Umbilical cord (tissue), 2 donors: ENCODE measurements around the gene SERPINA6. TPM values are rescaled to one million over a fixed set of nuclear protein-coding genes. Genes with fewer than 3 reads are reported as not detected.
"Not testable (repeated sequence)": the region's sequence is repeated elsewhere in the genome, so short reads cannot be mapped to it uniquely, and the experiment has no call there.

Experiments
- DNase-seq: peaks from one replicate; pipeline ENCODE4 v3.0.0-alpha.2; 2015; ENCODE audit warnings: low spot score
- total RNA-seq: library from RNA; depleted of rRNA; stranded (reverse); fragments of >200 nt; gene quantifications from one replicate; pipeline ENCODE4 v1.2.3, GENCODE V29; 2014; ENCODE audit warnings: low replicate concordance; ENCODE audit not compliant: insufficient read depth

The SERPINA6 gene
- total RNA-seq, 1 donor from 2014 or later = 2.4 TPM

DNA sequence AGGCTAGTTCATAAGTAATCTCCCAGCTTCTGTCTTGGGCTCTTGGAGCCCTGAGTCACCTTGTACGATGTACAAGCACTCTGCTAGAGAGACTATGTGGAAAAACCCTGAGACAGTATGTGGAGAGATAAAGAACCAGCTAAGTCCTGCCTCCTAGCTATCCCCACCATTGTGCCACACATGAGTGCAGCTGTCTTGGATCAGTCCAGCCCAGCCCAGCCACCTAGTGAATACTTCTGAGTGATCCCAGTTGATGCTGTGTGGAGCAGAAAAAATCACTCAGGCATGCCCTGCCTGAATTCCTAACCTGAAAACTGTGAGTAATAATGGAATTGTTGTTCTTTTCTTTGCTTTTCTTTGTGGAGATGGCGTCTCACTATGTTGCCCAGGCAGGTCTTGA is 5.1 kb upstream of the SERPINA6 start:
- no peak for DNase-seq

DNA sequence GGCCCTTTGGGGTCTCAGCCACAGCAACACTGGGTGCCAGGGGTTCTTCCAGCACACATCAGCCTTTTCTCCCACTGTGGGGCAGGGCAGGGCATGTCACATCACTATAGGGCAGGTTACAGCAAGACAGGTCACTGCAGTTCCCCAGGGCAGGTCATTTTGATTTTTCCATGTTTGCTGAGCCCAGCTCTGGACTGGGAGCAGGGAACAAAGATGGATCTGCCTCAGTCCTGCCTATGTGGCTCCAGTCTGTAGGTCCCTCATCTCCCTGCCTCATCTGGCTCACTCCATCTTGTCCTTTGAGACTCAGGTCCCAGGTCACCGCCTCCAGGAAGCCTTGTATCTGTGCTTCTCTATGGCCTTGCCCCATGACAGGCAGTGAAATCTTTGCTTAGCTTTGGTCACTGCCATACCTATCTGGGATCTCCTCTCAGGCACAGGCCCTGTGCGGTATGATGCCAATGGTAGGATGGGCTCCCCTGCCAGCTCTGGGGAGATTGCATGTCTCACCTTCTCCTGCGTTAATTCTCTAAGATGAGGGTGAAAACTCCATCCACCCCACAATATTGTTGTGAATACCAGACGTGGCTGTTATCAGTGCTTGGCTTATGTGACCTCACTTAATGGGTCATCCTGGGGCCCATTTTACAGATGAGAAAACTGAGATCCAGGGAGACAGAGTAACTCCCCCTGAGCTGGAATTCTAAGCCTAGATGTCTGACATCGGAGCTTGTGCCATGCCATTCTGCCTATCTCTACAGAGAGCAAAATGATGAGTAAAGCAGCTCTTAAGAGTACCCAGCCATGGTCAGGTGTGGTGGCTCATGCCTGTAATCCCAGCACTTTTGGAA is 1.5 kb downstream of the SERPINA6 start:
- no peak for DNase-seq

DNA sequence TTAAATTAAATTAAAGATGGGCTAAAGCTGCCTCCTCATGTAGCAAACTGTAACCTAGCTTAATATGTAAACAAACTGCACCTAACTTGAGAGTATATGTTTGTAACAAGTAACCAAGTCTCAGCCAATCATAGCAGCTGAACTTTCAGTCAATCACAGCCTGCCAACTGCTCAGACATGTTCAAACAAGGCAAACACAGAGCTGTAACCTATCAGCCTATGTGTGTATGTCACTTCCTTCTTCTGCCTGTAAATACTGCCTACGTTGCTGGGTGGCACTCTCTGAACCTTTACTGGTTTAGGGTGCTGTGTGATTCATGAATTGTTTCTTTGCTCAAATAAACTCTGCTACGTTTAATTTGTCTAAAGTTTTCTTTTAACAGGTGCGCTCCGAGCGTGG is 2.9 kb downstream of the SERPINA6 start:
- DNase-seq = no peak

DNA sequence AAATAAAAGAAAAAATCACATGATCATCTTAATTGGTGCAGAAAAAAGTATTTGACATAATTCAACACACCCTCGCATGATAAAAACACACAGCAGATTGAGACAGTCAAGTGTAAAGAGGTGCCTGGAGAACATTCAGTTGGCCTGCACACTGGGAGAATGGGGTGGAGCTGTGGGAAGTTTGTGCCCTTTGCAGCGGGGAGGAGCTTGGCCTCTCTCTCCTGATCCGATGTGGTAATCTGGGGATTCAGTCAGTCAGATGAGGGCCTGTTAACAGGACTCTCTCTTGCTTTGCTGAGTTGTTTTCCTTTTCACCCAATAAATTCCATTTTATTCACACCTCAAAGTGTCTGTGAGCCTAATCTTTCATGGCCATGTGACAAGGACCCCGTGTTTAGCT is 5.9 kb downstream of the SERPINA6 start:
- peak; percentile 9 for DNase-seq

DNA sequence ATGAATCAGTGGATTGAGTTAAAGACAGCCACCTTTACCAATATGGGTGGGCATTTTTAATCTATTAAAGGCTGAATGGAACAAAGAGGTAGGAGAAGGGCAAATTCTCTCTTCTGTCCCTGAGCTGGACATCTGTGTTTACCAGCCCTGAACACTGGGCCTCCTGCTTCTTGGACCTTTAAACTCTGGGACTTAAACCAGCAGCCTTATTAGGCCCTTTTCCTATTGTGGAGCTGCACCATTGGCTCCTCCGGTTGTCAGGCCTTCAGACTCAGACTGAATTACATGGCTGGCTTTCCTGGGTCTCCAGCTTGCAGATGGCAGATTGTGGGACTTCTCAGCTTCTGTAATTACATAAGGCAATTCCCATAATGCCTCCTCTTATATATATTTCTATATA is 6.4 kb downstream of the SERPINA6 start:
- DNase-seq = no peak

DNA sequence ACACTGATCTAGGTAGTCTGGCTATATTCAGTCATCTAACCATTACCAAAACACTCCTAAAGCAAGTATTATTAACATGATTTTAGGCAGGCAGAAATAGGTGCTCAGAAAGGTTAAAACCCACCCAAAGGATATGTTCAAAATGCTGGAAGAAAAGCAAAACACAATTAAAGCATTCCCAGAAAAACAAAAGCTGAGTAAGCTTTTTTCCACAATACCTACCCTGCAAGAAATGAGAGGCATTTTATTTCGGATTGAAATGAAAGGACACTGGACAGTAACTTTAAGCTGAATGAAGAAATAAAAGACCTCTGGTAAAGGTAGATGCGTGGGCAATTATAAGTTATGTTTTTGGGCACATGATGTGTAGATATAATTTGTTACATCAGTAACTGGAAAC is 8.2 kb downstream of the SERPINA6 start:
- no peak for DNase-seq

DNA sequence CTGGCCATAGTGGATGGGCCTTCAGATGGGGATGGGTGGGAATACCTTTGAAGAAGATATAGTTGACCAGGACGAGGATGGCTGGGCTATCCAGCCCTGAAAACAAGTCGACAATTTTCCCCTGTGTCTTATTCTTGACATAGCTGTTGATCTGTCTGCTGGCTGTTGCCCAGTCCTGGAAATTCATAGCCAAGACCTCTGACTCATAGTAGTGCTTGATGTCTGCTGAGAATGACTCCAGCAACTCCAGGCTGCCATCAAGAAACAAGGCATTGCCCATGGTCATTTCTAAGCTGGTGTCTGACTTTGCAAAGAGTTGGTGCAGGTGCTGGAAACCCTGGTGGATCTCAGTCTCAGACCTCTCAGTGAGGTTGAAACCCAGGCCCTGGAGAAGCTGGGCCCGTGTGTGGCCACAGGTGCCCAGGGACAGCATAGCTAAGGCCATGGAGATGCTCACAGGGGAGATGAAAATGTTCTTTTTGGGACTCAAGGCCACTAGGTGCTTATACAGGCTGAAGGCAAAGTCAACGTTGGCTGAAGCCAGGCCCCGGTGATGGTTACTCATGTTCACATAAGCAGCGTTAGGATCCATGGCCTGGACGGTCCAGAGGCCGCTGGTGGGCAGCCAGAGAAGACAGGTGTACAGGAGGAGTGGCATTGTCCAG is 9.0 kb downstream of the SERPINA6 start:
- DNase-seq = no peak

DNA sequence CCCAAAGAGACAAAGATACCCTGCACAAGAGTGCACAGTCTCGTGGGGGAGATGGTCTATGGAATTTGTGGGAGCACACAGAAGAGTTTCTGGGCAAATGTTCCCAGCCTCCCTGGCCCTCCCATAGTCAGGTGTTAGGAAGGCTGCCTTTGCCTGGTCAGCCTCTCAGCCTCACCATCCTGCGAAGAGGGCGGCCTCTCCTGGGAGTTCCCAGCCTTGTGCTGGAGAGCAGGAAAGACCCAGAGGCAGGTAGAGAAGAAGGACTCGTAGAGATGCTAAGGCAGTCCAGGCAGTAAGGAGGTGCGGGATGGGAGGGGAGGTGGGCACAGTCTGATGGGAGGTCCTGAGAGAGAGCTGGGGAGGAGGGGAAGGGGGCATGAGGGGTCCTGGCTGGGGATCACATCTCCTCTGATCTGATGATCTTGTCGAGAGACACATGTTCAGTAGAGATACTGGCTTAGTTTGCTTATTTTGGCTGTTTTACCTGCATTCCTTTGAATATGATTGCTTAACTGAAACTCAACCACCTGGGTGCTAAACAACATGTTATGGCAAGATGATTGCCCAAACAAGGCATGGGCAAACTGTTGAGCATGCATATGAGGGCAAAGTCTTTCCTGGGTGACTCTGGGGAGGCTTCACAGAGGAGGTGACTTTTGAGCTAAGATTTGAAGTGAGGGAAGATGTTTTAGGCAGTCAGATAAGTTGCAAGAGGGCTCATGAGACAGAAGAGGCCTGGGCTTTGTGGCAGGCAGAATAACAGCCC is 10.5 kb downstream of the SERPINA6 start:
- DNase-seq = no peak

DNA sequence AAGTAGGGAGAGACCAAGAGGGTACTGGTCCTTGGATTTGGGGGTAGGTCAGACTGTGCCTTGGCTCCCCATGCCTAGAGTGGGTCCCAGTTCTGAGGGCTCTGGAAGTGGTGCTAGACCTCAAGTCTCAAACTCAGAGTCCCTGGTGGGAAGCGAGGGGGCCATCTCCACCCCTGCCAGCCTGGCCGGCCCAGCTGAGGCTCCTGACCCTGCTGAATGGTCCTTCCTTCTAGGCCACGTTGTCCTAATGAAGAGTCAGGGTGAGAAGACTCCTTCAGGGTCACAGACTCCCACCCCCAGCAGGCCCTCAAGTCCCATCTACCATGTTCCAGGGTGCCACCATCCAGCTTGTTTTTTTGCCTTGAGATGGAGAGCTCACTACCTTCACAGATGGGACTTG is 12.9 kb downstream of the SERPINA6 start:
- no peak for DNase-seq

DNA sequence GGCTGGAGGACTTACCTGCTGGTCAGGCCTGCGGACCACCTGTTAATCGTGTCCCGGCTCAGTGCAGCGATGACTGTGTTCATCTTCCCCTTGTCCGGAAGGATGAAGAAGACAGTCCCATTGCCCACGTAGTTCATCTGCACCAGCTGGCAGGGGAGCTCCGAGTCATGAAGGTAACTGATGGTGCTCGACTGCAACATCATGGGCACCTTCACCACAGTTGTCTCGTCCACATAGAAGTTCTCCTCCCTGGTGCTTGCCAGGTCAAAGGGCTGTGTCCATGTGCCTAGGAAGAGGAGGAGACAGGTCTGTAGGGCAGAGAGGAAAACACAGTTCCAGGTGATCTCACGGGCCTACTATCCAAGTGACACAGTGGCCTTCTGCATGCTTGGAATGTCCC is 13.4 kb downstream of the SERPINA6 start:
- DNase-seq = no peak

DNA sequence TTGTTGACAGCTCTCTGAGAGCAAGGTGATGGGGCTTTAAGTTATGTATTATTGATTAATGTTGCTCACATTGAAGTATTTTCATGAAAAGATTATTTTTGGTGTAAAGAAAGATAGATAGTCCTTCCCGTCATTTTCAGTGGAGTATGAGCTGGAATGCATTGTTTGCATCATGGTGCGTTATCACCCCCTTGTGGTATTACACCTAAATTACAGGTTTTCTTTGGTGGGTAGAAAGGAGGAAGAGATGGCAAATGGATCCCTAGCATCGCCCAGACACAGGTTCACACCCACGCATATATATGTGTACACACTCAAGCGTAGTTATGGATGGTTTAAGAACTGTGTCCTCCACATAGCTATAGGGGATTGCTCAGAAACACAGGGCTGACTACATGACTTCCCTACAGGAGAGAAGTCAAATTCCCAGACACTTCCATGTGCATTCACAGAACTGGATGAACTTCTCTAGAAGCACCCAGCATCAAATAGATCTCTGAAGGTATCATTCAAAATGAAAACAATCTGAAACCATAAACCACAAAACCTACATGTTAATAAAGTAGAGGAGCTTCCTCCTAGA is 15.6 kb downstream of the SERPINA6 start:
- no peak for DNase-seq

DNA sequence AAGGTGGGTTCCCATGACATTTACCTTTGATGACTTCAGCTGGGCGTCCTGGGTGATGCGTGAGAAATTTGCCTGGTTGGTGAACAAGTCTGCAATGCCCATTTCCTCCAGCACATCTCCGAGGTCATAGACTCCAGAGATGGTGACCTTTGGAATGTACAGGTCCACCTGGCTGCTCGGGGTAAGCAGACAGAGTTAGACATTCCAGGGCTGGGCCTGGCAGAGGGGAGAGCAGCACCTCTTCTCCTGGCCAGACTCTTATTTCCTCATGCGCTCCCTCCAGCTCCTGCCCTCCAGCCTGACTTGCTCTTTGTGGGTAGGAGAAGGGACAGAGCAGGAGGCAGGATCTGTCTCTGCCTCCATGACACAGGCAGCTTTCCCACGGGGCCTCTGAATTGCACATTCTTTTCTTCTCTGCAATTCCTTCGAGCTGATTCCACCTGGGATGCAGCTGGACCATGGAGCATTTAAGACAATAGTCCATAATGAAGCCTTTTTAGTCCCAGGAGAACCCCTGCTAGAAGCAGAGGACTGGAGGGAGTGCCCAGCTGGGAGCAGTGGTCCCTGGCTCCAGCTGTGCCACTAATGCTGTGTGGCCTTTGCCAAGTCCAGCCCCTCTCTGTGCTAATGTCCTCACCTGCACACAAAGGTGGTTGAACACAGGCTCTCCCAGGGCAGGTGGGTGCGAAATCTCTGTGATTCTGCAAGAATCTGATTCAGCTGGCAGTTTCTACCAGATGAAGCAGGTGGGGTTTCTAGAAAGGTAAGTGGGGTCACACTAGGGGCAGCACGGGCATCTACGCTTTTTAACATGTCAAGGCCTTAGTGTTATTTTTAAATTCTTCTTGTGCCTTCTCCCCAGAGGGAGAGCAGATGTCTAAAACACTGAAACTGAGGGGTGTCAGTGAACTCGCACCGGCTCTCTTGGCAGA is 16.8 kb downstream of the SERPINA6 start:
- DNase-seq = no peak

DNA sequence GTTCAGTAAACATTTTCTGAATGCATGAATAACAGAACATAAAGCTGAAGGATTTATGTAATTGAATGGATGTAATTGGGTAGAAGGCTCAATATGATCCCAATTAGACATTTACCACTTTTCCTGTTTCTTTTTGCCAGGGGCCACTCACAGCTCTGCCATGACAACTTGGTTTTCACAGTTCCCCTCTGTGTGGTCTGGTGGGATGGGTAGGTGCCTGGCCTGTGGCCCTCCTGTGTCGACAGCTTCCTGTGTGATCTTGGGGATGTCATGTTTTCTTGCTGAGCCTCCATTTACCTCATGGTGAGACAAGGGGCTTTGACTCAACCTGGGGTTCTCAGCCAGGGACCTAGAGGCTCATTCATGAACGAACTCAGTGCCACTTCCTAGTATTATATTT is 17.5 kb downstream of the SERPINA6 start:
- DNase-seq = no peak

DNA sequence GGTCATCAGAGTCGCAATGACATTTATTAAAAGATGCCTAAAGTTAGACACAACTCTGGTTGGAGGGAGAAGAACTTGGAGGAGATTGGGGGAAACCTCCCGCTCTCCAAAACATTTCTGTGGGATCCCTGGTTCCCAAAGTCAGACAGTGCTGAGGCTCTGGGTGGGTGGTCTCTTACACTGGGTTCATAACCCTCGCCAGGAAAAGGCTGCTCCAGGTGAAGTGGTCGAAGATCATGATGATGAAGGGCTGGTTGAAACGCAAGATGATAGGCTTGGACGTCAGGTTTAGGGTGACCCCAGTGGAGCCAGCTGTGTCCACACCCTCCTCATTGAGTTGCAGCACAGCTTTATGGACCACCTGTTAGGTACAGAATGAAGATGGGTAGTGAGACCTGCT is 18.9 kb downstream of the SERPINA6 start:
- no peak for DNase-seq

DNA sequence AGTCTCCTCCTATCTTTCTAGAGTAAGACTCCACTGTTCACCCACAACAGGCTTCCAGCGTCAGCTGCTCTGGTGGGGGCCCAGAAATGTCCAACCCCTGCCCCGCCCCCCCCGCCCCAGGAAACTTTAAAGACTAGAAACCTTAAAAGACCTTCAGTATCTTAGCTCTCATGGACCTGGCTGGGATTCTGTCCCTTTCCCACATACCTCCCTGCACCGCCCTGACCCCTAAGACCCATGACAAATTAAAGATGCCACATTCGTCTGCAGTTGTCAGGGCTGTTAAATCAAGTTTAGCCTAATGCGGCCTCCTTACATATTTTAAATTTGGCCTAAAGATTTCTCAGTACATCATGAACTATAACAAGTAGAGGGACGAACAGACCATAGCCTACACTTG is 20.0 kb downstream of the SERPINA6 start:
- DNase-seq = no peak

DNA sequence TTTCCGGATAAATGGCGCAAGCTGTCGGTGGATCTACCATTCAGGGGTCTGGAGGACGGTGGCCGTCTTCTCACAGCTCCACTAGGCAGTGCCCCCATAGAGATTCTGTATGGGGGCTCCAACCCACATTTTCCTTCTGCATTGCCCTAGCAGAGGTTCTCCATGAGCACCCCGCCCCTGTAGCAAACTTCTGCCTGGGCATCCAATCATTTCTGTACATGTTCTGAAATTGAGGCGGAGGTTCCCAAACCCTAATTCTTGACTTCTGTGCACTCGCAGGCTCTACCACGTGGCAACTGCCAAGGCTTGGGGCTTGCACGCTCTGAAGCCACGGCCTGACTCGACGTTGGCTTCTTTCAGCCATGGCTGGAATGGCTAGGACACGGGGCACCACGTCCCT is 25.0 kb downstream of the SERPINA6 start:
- no peak for DNase-seq

DNA sequence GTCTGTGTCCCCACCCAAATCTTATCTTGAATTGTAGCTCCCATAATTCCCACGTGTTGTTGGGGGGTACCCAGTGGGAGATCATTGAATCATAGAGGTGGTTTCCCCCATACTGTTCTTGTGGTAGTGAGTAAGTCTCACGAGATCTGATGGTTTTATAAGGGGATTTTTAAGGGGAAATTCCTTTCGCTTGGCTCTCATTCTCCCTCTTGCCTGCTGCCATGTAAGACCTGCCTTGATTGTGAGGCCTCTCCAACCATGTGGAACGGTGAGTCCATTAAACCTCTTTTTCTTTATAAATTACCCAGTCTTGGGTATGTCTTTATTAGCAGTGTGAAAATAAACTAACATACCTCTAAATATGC is 27.0 kb downstream of the SERPINA6 start:
- not testable (repeated sequence) for DNase-seq

DNA sequence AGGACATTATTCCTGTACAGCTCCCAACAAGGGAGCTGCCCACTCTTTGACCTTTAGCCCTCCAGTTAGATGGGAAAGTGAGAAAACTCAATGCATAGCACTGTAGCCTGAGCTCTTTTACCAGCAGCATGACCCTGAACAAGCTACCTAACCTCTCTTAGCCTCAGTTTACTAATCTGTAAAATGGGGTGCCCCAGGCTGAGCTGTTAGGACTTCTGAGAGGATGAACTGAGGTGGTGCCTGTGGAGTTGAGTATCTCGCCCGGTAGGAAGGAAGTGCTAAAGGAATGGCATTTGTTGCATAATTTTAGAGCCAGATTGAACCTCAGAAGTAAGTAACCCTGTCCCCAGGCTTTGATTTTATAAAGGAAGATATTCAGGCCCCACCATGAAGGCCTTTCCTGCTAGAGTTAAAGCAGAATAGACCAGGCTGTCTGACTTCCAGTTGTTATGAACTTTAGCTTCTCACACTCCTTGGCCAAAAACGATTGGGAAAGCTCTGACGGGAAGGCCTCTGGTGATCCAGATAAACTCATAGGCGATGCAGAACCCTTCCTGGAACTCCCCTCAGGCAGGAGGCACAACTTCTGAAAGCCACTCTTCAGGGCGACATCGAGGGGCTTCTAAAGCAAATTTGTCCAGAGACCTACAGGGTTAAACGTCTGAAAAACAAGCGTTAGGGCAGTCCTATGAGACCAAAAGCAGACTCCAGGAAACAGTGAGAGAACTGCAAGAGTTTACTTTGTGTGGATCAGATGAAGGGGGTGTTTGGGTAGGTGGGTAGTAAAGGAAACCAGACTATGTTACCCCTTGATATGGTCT is 27.6 kb downstream of the SERPINA6 start:
- no peak for DNase-seq

DNA sequence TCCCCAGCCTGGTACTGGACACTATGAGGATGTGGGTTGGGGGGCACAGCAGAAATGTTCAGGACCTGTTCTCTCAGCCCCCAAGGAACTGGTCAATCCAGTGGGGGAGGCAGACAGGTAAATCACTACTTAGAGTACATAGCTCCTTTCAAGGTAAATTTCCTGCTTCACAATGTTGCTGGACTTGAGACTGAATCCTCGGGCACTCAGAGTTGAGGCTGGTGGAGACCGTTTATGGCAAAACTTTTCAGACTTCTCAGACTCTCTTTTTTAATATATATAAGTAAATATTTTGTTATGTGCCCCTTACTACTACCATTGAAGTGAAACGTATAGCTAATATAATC is 29.6 kb downstream of the SERPINA6 start:
- no peak for DNase-seq

DNA sequence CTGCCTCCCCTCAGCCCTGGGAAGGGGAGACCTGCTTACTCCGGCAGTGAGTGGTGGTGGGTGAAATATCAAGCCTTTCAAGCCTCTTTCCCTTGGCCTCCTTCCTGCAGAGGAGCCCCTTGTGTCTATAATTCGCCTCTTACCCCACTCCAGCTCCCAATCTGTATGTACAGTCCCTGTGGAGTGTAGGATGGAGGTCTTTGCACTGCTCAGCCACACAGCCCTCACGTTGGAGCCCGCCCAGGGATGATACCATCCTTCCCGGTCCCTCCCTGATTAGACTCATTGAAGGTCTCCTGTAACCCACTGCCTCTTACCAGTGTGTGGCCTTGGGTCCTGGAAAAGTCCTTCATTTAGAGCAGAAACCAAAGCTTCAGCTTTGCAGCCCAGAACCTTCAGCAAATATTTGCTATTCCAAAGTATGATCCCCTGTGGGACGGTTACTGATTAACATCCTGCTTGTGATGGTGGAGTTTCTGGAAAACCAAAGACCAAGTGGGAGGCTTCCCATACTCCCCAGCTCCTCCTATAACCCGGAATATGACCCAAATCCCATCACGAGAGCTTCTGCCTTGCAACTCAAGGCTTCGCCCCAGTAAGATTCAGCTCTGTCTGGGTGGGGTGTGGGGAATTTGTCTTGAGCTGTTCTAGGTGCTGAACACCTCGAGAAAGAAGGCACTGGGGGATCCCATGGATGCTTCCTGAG is 30.1 kb downstream of the SERPINA6 start, which contains the start of gene SERPINA10:
SERPINA10 (minus strand) TSS at position 397 of the 706 bp plus-strand sequence. CDS start 2,675 bp downstream, outside the sequence.
- no peak for DNase-seq
